PC-3 (cell line): Measurements from ENCODE around the gene ESRP2. TPM values are rescaled to one million over a fixed set of nuclear protein-coding genes. Genes with fewer than 3 reads are reported as not detected.

Experiments used
- ATAC-seq: fragments of 200-7000 bp; cut with Tn5 transposase; 2 replicates; pipeline ENCODE4 v1.9.1; 2020; ENCODE audit warnings: mild to moderate bottlenecking, moderate library complexity
- BruUV-seq: library from RNA; stranded (reverse); fragments of 400-500 nt; replicated peaks from 2 replicates; lab custom pipeline; 2021; lab: Mats Ljungman, UMichigan
- CTCF ChIA-PET: fragments of 300-600 bp; sonication (Branson Sonifier 250); formaldehyde crosslinking; loops from one replicate; lab custom pipeline; 2022; ENCODE audit warnings: antibody characterized with exemption; lab: Charles Lee
- POLR2A ChIA-PET: fragments of 300-600 bp; sonication (Branson Sonifier 250); formaldehyde crosslinking; loops from one replicate; lab custom pipeline; 2022; ENCODE audit warnings: antibody characterized with exemption; ENCODE audit not compliant: unreplicated experiment; lab: Charles Lee
- DNase-seq: peaks from one replicate; pipeline ENCODE4 v3.0.0-alpha.2; 2015
- H2AFZ ChIP-seq: fragments of 300-600 bp; sonication (generic); 2 replicates; pipeline ENCODE4 v1.6.0; 2016; ENCODE audit warnings: antibody characterized with exemption, low read length
- H3F3A ChIP-seq: fragments of 300-600 bp; sonication (generic); one replicate; pipeline ENCODE4 v1.6.0; 2017; ENCODE audit warnings: antibody characterized with exemption, low read length, control low read depth, mild to moderate bottlenecking; ENCODE audit not compliant: unreplicated experiment
- H3K27ac ChIP-seq: fragments of 300-600 bp; sonication (generic); 2 replicates; pipeline ENCODE4 v1.5.1; 2016; ENCODE audit warnings: mild to moderate bottlenecking, low read length
- H3K27me3 ChIP-seq: fragments of 300-600 bp; sonication (generic); 2 replicates; pipeline ENCODE4 v1.6.1; 2016; ENCODE audit warnings: low read length, mixed read lengths
- H3K36me3 ChIP-seq: fragments of 300-600 bp; sonication (generic); 2 replicates; pipeline ENCODE4 v1.6.1; 2016; ENCODE audit warnings: low read depth, mixed run types, low read length, mixed read lengths
- H3K4me1 ChIP-seq: fragments of 300-600 bp; sonication (generic); 2 replicates; pipeline ENCODE4 v1.5.1; 2016; ENCODE audit warnings: low read length; ENCODE audit not compliant: insufficient read depth
- H3K4me2 ChIP-seq: fragments of 300-600 bp; sonication (generic); 2 replicates; pipeline ENCODE4 v1.6.0; 2016; ENCODE audit warnings: low read length
- H3K4me3 ChIP-seq: fragments of 300-600 bp; sonication (generic); 2 replicates; pipeline ENCODE4 v1.5.1; 2016; ENCODE audit warnings: mild to moderate bottlenecking, low read length, mixed read lengths
- H3K79me2 ChIP-seq: fragments of 300-600 bp; sonication (generic); 2 replicates; pipeline ENCODE4 v1.6.1; 2017; ENCODE audit warnings: low read length, mixed read lengths
- H3K9ac ChIP-seq: fragments of 300-600 bp; sonication (generic); 2 replicates; pipeline ENCODE4 v1.6.0; 2016; ENCODE audit warnings: mild to moderate bottlenecking, low read length
- H3K9me2 ChIP-seq: fragments of 300-600 bp; sonication (generic); replicated peaks from 2 replicates; pipeline ENCODE4 v1.6.1; 2016; ENCODE audit warnings: mixed run types, low read length, mixed read lengths
- H3K9me3 ChIP-seq: fragments of 300-600 bp; sonication (generic); 2 replicates; pipeline ENCODE4 v1.6.1; 2016; ENCODE audit warnings: low read length, mixed read lengths
- H4K20me1 ChIP-seq: fragments of 300-600 bp; sonication (generic); 2 replicates; pipeline ENCODE4 v1.6.1; 2016; ENCODE audit warnings: low read length, mixed read lengths
- EZH2 ChIP-seq: fragments of 300-600 bp; sonication (generic); IDR thresholded peaks from one replicate; pipeline ENCODE4 v1.6.1; 2017; ENCODE audit warnings: antibody characterized with exemption, mild to moderate bottlenecking, low read length; ENCODE audit not compliant: unreplicated experiment
- EZH2phosphoT487 ChIP-seq: fragments of 300-600 bp; sonication (generic); IDR thresholded peaks from 2 replicates; pipeline ENCODE4 v1.6.1; 2018; ENCODE audit warnings: mild to moderate bottlenecking, antibody characterized with exemption, low read length, borderline replicate concordance
- intact Hi-C: fragments of 100-400 bp; cut with micrococcal nuclease; formaldehyde crosslinking; loops from 2 replicates; pipeline ENCODE4 v1.9.0; 2023
- total RNA-seq: library from RNA; depleted of rRNA; stranded (reverse); fragments of >200 nt; gene quantifications from 2 replicates; pipeline ENCODE4 v1.2.3, GENCODE V29; 2014
- TF ChIP-seq, protein P1 (sequence below): fragments of 300-600 bp; sonication (generic); conservative IDR thresholded peaks from 2 replicates; pipeline ENCODE4 v1.5.1; 2017; ENCODE audit warnings: antibody characterized with exemption, low read depth, mild to moderate bottlenecking, low read length

Gene ESRP2
- total RNA-seq, 1 experiment from 2014 or later, result 46.9 TPM

DNA sequence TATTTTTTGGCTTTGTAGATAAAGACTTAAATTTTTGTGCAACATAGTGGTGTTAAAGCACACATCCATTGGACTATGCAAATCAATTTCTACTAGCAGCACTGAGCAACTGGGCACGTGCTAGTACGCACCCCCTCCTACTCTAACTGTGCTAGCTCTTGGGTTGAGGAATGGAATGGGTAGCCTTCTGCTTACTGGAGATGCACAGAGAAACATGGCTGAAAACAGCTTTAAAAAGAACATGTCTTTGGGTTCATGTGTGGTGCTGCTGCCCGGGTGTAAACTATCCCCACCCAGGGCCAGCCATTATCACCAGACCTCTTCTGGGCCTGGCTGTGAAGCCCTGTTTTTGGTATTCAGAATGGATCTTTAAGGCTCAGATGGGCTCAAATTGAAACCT, 7.3 kb downstream of the ESRP2 start:
- Histone ChIP-seq H3K27ac (no peak overlapping the region), H4K20me1 (peaks cover 20% of the 10 kb centered on the region), H3K4me3 (no peak overlapping the region), H3K9ac (no peak overlapping the region), H3K9me2 (no peaks in the 10 kb centered on the region), H3K27me3 (no peaks in the 10 kb centered on the region), H2AFZ (no peak overlapping the region), H3K9me3 (no peaks in the 10 kb centered on the region), H3K36me3 (peaks cover 27% of the 10 kb centered on the region), H3F3A (no peaks in the 10 kb centered on the region), H3K79me2 (peaks cover 26% of the 10 kb centered on the region), H3K4me1 (peaks cover 4% of the 10 kb centered on the region), H3K4me2 (no peak overlapping the region)
- DNase-seq, result no peak
- no peak for ATAC-seq
- ChIA-PET POLR2A (interaction anchor here (0.7 kb wide), 1 partner anchor 9 kb away, joined by 4 read pairs; no protein-coding TSS in a partner anchor), CTCF (interaction anchor here (0.9 kb wide), 1 partner anchor 135 kb away, joined by 3 read pairs; no protein-coding TSS in a partner anchor)
- intact Hi-C loops, result loop anchor here (2.0 kb wide), 2 partner anchors 28 to 134 kb away; no protein-coding TSS in a partner anchor
- no TSS peak for BruUV-seq
- no peak for TF ChIP-seq EZH2
- TF ChIP-seq, protein P1, sequence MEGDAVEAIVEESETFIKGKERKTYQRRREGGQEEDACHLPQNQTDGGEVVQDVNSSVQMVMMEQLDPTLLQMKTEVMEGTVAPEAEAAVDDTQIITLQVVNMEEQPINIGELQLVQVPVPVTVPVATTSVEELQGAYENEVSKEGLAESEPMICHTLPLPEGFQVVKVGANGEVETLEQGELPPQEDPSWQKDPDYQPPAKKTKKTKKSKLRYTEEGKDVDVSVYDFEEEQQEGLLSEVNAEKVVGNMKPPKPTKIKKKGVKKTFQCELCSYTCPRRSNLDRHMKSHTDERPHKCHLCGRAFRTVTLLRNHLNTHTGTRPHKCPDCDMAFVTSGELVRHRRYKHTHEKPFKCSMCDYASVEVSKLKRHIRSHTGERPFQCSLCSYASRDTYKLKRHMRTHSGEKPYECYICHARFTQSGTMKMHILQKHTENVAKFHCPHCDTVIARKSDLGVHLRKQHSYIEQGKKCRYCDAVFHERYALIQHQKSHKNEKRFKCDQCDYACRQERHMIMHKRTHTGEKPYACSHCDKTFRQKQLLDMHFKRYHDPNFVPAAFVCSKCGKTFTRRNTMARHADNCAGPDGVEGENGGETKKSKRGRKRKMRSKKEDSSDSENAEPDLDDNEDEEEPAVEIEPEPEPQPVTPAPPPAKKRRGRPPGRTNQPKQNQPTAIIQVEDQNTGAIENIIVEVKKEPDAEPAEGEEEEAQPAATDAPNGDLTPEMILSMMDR, result no peak
- TF ChIP-seq EZH2phosphoT487, result no peak

DNA sequence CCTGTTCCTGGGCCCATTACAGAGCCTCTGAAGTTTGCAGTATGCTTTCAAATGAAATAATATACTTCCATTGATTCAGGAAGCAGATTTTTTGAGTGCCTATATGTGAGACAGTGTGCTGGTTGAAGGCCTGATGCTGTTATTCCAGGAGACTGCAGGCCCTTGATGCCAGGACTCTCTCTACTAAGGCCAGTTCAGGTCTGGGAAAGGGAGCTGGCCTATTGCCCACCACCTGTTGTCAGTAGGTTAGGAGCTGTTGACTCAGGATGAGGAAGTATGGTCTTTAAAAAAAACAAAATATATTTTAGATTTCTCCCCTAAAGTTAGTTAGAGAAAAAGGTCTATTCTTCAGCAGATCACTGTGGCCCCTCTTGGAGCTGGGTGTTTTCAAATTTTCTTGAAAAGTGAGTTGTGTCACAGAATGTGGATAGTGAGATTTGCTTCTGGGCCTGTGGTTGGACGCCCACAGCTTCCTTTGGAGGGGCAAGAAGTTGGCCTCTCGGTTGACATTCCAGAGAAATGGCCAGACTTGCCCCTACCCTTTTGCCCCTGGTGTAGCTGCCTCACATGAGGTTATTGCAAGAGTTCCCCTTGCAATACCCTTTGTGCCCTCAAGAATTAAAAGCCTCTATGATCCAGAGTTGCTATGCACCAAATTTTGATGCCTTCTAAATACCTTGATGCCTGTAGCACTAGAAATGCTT, 7.9 kb downstream of the ESRP2 start:
- no peaks in the 10 kb centered on the region for H3K4me1 ChIP-seq
- peaks cover 14% of the 10 kb centered on the region; the same call in 1 of the 2 replicates for H4K20me1 ChIP-seq
- no peaks in the 10 kb centered on the region for H3K27me3 ChIP-seq
- H3K79me2 ChIP-seq, result peaks cover 19% of the 10 kb centered on the region
- H3K4me2 ChIP-seq, result no peak overlapping the region
- BruUV-seq, result no TSS peak
- DNase-seq (no peak), ATAC-seq (0 out of 2 replicates have a peak, but pooled peaks have one; percentile 27)
- intact Hi-C loops, result loop anchor here (2.0 kb wide), 2 partner anchors 27 to 133 kb away; no protein-coding TSS in a partner anchor
- peaks cover 21% of the 10 kb centered on the region for H3K36me3 ChIP-seq
- H3K27ac ChIP-seq, result no peak overlapping the region
- POLR2A ChIA-PET, result interaction anchor here (0.7 kb wide), 1 partner anchor 10 kb away, joined by 4 read pairs; no protein-coding TSS in a partner anchor
- H3K9me2 ChIP-seq, result no peaks in the 10 kb centered on the region
- H3F3A ChIP-seq, result no peaks in the 10 kb centered on the region
- TF ChIP-seq EZH2phosphoT487 (no peak), EZH2 (no peak)
- TF ChIP-seq, protein P1, result no peak
- H3K9me3 ChIP-seq, result no peaks in the 10 kb centered on the region
- no peak overlapping the region for H3K4me3 ChIP-seq
- CTCF ChIA-PET, result interaction anchor here (0.5 to 0.9 kb wide), 2 partner anchors 134 to 221 kb away, joined by 3 read pairs; no protein-coding TSS in a partner anchor
- no peak overlapping the region for H3K9ac ChIP-seq
- no peak overlapping the region for H2AFZ ChIP-seq
